GM06990 (cell line): Measurements from ENCODE around the gene ABCC4.

Experiments
- DNase-seq: peaks from one replicate; pipeline ENCODE4 v3.0.0-alpha.2; 2011; ENCODE audit not compliant: insufficient read length; ENCODE audit errors: extremely low read depth
- H3K27me3 ChIP-seq: replicated peaks from 2 replicates; pipeline ENCODE4 v1.6.0; 2011; ENCODE audit warnings: low read length; ENCODE audit not compliant: control insufficient read depth, insufficient read depth
- H3K36me3 ChIP-seq: 2 replicates; pipeline ENCODE4 v1.5.1; 2011; ENCODE audit warnings: low read length; ENCODE audit not compliant: control insufficient read depth, insufficient read depth
- H3K4me3 ChIP-seq: replicated peaks from 2 replicates; pipeline ENCODE4 v1.5.1; 2011; ENCODE audit warnings: low read depth, mild to moderate bottlenecking, control low read depth, low read length
- TF ChIP-seq, protein P1 (sequence below): IDR thresholded peaks from 2 replicates; pipeline ENCODE4 v1.5.1; 2011; ENCODE audit warnings: low read length, control low read depth, mild to moderate bottlenecking, inconsistent platforms; ENCODE audit not compliant: insufficient read depth, poor library complexity, severe bottlenecking

ABCC4 gene

GRCh38 chr13:95253033-95253432 is 48.2 kb downstream of the ABCC4 start:
- H3K27me3 ChIP-seq, result no peaks in the 10 kb centered on the region
- no peak overlapping the region for H3K4me3 ChIP-seq
- no peak for DNase-seq
- no peaks in the 10 kb centered on the region; the same call in 1 of the 2 replicates for H3K36me3 ChIP-seq
- TF ChIP-seq, protein P1, sequence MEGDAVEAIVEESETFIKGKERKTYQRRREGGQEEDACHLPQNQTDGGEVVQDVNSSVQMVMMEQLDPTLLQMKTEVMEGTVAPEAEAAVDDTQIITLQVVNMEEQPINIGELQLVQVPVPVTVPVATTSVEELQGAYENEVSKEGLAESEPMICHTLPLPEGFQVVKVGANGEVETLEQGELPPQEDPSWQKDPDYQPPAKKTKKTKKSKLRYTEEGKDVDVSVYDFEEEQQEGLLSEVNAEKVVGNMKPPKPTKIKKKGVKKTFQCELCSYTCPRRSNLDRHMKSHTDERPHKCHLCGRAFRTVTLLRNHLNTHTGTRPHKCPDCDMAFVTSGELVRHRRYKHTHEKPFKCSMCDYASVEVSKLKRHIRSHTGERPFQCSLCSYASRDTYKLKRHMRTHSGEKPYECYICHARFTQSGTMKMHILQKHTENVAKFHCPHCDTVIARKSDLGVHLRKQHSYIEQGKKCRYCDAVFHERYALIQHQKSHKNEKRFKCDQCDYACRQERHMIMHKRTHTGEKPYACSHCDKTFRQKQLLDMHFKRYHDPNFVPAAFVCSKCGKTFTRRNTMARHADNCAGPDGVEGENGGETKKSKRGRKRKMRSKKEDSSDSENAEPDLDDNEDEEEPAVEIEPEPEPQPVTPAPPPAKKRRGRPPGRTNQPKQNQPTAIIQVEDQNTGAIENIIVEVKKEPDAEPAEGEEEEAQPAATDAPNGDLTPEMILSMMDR, result no peak

DNA sequence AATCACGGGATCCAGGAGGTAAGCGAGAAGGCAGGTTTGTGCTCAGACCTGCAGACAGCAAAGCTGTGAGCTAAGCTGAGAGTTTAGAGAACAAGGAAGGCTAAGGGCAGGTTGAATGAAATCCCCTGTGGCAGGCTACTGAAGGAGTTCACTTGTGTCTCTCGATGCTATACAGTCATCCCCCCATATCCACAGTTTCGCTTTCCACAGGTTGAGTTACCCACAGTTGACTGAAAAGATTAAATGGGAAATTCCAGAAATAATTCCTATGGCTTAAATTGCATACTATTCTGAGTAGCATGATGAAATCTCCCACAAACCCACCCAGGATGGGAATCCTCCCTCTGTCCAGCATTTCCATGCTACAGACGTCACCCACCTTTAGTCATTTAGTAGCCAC is 49.6 kb downstream of the ABCC4 start:
- H3K36me3 ChIP-seq, result no peaks in the 10 kb centered on the region; the same call in 1 of the 2 replicates
- TF ChIP-seq, protein P1, result no peak
- H3K27me3 ChIP-seq, result no peaks in the 10 kb centered on the region
- no peak overlapping the region for H3K4me3 ChIP-seq
- no peak for DNase-seq

DNA sequence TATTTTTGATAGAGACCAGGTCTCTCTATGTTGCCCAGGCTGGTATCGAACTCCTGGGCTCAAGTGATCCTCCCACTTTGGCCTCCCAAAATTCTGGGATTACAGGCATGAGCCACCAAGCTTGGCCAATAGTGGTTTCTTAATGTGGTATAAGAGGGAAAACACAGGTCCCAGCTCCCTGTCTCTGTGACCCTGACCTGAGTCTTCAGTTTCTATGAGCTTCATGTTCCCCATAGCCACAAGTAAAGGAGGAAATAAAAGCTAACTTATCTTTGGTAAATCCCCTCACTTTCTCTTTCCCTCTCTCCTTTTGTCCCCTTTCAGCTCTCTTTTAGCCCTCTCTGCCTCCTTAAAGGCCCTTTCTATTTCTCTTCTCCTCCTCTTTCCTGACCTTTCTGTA is 50.3 kb downstream of the ABCC4 start:
- DNase-seq, result no peak
- H3K27me3 ChIP-seq, result no peaks in the 10 kb centered on the region
- H3K36me3 ChIP-seq, result peaks cover under 1% of the 10 kb centered on the region
- TF ChIP-seq, protein P1, result no peak
- H3K4me3 ChIP-seq, result no peak overlapping the region

DNA sequence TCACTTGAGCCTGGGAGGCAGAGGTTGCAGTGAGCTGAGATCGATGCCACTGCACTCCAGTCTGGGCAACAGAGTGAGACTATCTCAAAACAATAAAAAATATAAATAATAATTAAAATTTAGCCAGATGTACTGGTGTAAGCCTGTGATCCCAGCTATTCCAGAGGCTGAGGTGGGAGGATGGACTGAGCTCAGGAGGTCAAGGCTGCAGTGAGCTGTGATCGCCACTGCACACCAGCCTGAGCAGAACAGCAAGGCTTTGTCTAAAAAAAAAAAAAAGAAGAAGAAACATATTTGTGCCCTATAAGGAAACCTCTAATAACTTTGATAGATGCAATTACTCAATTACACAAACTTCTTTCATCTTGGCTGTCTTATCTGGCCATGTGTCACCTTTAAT is 52.3 kb downstream of the ABCC4 start:
- TF ChIP-seq, protein P1, result no peak
- Histone ChIP-seq H3K36me3 (peaks cover 4% of the 10 kb centered on the region), H3K4me3 (no peak overlapping the region), H3K27me3 (no peaks in the 10 kb centered on the region)
- DNase-seq, result no peak

- H3K27me3 ChIP-seq, result no peaks in the 10 kb centered on the region
- DNase-seq, result no peak
- H3K36me3 ChIP-seq, result peaks cover 4% of the 10 kb centered on the region
- TF ChIP-seq, protein P1, result no peak
- H3K4me3 ChIP-seq, result no peak overlapping the region
Measured at GRCh38 chr13:95247852-95248251, 53.4 kb downstream of the ABCC4 start.

DNA sequence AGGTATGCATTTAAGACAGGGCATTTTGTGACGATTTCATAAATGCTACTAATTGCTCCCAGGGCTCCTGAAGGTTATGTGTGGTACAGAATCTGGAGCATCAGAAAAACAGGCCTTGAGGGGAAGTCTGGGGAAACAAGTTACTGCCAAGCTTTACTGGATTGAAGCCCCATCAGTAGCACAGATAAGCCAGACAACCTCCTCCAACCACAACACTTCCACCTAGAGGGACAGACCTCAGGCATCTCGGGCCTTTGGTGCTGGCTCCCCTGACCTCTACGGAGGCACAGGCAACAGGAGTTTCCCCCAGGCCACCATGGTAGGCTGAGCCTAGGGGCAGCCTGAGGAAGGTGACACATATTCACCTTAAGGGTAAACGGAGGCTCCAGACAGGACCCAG is 54.1 kb downstream of the ABCC4 start:
- Histone ChIP-seq H3K36me3 (peaks cover 4% of the 10 kb centered on the region), H3K4me3 (no peak overlapping the region), H3K27me3 (no peaks in the 10 kb centered on the region)
- DNase-seq, result no peak
- TF ChIP-seq, protein P1, result no peak
